ENCODE measurements around the gene LUZP1.

DNA sequence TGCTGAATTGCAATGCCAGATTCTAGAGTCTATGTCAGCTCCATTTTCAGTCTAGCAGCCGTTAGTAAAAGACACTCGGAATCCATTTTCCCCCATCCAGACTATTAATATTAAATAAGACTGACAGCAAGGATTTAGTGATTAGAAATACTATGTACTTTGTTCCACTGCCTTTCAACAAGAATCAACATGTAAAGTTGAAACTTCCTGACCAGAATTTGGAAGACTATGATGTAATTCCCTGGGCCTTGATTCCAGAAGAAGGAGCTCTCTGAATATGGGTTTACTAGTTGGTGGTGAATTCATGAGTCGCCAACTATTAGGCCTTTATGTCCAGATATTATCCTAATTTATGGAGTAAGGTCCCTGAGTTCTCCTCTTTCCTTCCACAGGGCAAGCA lies 124.6 kb downstream of the LUZP1 start:
- TF ChIP-seq, protein P1, sequence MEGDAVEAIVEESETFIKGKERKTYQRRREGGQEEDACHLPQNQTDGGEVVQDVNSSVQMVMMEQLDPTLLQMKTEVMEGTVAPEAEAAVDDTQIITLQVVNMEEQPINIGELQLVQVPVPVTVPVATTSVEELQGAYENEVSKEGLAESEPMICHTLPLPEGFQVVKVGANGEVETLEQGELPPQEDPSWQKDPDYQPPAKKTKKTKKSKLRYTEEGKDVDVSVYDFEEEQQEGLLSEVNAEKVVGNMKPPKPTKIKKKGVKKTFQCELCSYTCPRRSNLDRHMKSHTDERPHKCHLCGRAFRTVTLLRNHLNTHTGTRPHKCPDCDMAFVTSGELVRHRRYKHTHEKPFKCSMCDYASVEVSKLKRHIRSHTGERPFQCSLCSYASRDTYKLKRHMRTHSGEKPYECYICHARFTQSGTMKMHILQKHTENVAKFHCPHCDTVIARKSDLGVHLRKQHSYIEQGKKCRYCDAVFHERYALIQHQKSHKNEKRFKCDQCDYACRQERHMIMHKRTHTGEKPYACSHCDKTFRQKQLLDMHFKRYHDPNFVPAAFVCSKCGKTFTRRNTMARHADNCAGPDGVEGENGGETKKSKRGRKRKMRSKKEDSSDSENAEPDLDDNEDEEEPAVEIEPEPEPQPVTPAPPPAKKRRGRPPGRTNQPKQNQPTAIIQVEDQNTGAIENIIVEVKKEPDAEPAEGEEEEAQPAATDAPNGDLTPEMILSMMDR (tag by site-specific recombination; IDR thresholded peaks at IDR 0.05), result no peak
- TF ChIP-seq ZNF2 (tag by site-specific recombination; IDR thresholded peaks at IDR 0.05) (no peak), KLF10 (tag by site-specific recombination; IDR thresholded peaks at IDR 0.05) (no peak), HOXA7 (CRISPR knock-in tag; IDR thresholded peaks at IDR 0.05; ENCODE audit: borderline replicate concordance) (no peak), TCF7L2 (IDR thresholded peaks at IDR 0.05; ENCODE audit: borderline replicate concordance, low read depth, low read length) (no peak), ZNF629 (tag by site-specific recombination; IDR thresholded peaks at IDR 0.05) (no peak), HOXC10 (CRISPR knock-in tag; IDR thresholded peaks at IDR 0.05) (no peak), YY1 (tag by site-specific recombination; IDR thresholded peaks at IDR 0.05) (no peak)
- TF ChIP-seq, protein P2, sequence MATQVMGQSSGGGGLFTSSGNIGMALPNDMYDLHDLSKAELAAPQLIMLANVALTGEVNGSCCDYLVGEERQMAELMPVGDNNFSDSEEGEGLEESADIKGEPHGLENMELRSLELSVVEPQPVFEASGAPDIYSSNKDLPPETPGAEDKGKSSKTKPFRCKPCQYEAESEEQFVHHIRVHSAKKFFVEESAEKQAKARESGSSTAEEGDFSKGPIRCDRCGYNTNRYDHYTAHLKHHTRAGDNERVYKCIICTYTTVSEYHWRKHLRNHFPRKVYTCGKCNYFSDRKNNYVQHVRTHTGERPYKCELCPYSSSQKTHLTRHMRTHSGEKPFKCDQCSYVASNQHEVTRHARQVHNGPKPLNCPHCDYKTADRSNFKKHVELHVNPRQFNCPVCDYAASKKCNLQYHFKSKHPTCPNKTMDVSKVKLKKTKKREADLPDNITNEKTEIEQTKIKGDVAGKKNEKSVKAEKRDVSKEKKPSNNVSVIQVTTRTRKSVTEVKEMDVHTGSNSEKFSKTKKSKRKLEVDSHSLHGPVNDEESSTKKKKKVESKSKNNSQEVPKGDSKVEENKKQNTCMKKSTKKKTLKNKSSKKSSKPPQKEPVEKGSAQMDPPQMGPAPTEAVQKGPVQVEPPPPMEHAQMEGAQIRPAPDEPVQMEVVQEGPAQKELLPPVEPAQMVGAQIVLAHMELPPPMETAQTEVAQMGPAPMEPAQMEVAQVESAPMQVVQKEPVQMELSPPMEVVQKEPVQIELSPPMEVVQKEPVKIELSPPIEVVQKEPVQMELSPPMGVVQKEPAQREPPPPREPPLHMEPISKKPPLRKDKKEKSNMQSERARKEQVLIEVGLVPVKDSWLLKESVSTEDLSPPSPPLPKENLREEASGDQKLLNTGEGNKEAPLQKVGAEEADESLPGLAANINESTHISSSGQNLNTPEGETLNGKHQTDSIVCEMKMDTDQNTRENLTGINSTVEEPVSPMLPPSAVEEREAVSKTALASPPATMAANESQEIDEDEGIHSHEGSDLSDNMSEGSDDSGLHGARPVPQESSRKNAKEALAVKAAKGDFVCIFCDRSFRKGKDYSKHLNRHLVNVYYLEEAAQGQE (tag by site-specific recombination; IDR thresholded peaks at IDR 0.05), result no peak
- TF ChIP-seq, protein P3, sequence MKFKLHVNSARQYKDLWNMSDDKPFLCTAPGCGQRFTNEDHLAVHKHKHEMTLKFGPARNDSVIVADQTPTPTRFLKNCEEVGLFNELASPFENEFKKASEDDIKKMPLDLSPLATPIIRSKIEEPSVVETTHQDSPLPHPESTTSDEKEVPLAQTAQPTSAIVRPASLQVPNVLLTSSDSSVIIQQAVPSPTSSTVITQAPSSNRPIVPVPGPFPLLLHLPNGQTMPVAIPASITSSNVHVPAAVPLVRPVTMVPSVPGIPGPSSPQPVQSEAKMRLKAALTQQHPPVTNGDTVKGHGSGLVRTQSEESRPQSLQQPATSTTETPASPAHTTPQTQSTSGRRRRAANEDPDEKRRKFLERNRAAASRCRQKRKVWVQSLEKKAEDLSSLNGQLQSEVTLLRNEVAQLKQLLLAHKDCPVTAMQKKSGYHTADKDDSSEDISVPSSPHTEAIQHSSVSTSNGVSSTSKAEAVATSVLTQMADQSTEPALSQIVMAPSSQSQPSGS (tag by site-specific recombination; IDR thresholded peaks at IDR 0.05; ENCODE audit: low read depth), result no peak
